WI38 (cell line): ENCODE results near the gene GRIK5.

ENCODE experiments used
- H3K4me3 ChIP-seq: 2 replicates; pipeline ENCODE4 v1.5.1; 2011; ENCODE audit warnings: low read depth, mild to moderate bottlenecking, control low read depth, low read length
- TF ChIP-seq, protein P1 (sequence below): IDR thresholded peaks from 2 replicates; pipeline ENCODE4 v1.5.1; 2012; ENCODE audit warnings: low read depth, mild to moderate bottlenecking, control low read depth, low read length

Gene GRIK5

GRCh38 chr19:42089772-42090171 lies 19.8 kb upstream of the GRIK5 start:
- TF ChIP-seq, protein P1, sequence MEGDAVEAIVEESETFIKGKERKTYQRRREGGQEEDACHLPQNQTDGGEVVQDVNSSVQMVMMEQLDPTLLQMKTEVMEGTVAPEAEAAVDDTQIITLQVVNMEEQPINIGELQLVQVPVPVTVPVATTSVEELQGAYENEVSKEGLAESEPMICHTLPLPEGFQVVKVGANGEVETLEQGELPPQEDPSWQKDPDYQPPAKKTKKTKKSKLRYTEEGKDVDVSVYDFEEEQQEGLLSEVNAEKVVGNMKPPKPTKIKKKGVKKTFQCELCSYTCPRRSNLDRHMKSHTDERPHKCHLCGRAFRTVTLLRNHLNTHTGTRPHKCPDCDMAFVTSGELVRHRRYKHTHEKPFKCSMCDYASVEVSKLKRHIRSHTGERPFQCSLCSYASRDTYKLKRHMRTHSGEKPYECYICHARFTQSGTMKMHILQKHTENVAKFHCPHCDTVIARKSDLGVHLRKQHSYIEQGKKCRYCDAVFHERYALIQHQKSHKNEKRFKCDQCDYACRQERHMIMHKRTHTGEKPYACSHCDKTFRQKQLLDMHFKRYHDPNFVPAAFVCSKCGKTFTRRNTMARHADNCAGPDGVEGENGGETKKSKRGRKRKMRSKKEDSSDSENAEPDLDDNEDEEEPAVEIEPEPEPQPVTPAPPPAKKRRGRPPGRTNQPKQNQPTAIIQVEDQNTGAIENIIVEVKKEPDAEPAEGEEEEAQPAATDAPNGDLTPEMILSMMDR, result no peak
- no peak overlapping the region for H3K4me3 ChIP-seq

DNA sequence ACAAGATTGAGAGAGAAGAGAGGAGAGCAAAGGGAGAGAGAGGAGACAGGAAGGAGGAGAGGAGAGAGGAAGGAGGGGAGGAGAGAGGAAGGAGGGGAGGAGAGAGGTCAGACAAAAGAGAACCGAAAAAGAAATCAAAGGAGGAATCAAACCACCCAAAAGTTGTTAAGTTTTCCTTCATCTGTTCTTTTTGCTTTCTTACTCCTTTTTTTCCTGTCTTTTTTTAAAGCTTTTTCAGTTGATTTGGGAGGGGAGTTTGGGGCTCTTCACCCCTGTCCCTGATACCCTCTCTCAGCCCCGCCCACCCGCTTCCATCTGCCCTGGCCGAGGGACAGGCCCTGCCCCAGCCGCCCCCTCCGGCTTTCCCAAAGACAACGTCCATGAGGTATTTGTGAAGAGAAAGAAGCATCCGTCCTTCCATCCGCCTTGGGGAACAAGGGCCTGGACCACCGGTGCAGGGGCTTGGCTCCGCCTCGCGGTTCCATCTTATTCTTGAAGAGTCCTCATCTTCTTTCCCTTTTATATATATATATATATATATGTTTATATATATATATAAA lies 19.3 kb upstream of the GRIK5 start:
- TF ChIP-seq, protein P1, result no peak
- H3K4me3 ChIP-seq, result no peak overlapping the region

- H3K4me3 ChIP-seq, result peak overlapping the region; percentile 32
- TF ChIP-seq, protein P1, result no peak
Observed at GRCh38 chr19:42088471-42089190, 18.6 kb upstream of the GRIK5 start.

- H3K4me3 ChIP-seq, result no peak overlapping the region
- TF ChIP-seq, protein P1, result no peak
Observed at GRCh38 chr19:42086770-42087550, 17.0 kb upstream of the GRIK5 start.

- no peak overlapping the region for H3K4me3 ChIP-seq
- TF ChIP-seq, protein P1, result no peak
Observed at GRCh38 chr19:42086188-42086736, 16.3 kb upstream of the GRIK5 start.

DNA sequence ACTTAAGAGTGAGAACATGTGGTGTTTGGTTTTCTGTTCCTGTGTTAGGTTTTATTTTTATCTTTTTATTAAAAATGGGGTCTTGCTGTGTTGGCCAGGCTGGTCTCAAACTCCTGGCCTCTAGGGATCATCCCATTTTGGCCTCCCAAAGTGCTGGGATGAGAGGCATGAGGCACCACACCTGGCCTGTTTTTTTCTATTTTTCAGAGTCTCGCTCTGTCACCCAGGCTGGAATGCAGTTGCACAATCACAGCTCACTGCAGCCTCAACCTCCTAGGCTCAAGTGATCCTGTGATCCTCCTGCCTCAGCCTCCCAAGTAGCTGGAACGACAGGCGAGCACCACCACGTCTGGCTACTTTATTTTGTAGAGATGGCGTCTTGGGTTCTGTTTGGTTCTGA lies 13.5 kb upstream of the GRIK5 start:
- TF ChIP-seq, protein P1, result no peak
- H3K4me3 ChIP-seq, result no peak overlapping the region
